Adrenal gland (tissue), 5 donors: ENCODE results near the gene B3GALNT2.
"Not testable (repeated sequence)": the region's sequence is repeated elsewhere in the genome, so short reads cannot be mapped to it uniquely, and the experiment has no call there.

Experiments
- CTCF ChIP-seq, 6 experiments: fragments of 450-650 bp in 4 of 6; fragments of 200-600 bp in 2 of 6; sonication (generic) in 1 of 6; IDR thresholded peaks; 1 replicate in 5 of 6; 2 replicates in 1 of 6; pipeline versions ENCODE4 v1.5.1 to v1.8.0; 2016 to 2021; ENCODE audit warnings: antibody characterized with exemption in 6 of 6, mild to moderate bottlenecking in 2 of 6, moderate library complexity in 1 of 6
- POLR2A ChIP-seq, 2 donors: fragments of 450-650 bp; IDR thresholded peaks; one replicate each; pipeline ENCODE4 v1.6.1; 2017; ENCODE audit warnings: antibody characterized with exemption in 2 of 2, mild to moderate bottlenecking in 2 of 2, moderate library complexity in 1 of 2
- donor health status: DM: no; HTN: no; CAD: no.

- TF ChIP-seq POLR2A, CTCF (IDR thresholded peaks at IDR 0.05): not testable (repeated sequence)
Observed at GRCh38 chr1:235462832-235463231, 41.4 kb downstream of the B3GALNT2 start.
